ENCODE data around the gene ARID5B. TPM values are rescaled to one million over a fixed set of nuclear protein-coding genes. Genes with fewer than 3 reads are reported as not detected.

The ARID5B gene
- total and polyA plus RNA-seq, 2 donors (not counting 3 experiments of a cell fraction or from before 2014, with no cell fraction given) = 5.6 to 8.9 TPM

GRCh38 chr10:61941202-61941681 is 39.7 kb downstream of the ARID5B start:
- no peak for DNase-seq (ENCODE audit: low read depth, low spot score)
- no peak for TF ChIP-seq EZH2 (IDR thresholded peaks at IDR 0.05; ENCODE audit: borderline replicate concordance, low read depth, low read length, severe bottlenecking)
- TF ChIP-seq MYC (IDR thresholded peaks at IDR 0.05; ENCODE audit: low read depth, low read length) = no peak
- TF ChIP-seq MAX (IDR thresholded peaks at IDR 0.05; ENCODE audit: insufficient read depth, insufficient read length) = no peak
- TF ChIP-seq GATA2 (IDR thresholded peaks at IDR 0.05; ENCODE audit: insufficient read depth, insufficient read length, low read depth, low read length) = no peak
- TF ChIP-seq JUN (IDR thresholded peaks at IDR 0.05; ENCODE audit: borderline replicate concordance, insufficient read depth, insufficient read length, low read depth) = no peak
- no peak for TF ChIP-seq POLR2A (IDR thresholded peaks at IDR 0.05; ENCODE audit: low read depth, low read length)
- no peak for TF ChIP-seq FOS (IDR thresholded peaks at IDR 0.05; ENCODE audit: borderline replicate concordance, insufficient read depth, low read length)
- no peak for TF ChIP-seq CTCF (IDR thresholded peaks at IDR 0.05; ENCODE audit: extremely low read depth in 1 of 2, insufficient read depth in 1 of 2, low read depth in 1 of 2, low read length in 2 of 2)
- TF ChIP-seq POLR2AphosphoS5 (IDR thresholded peaks at IDR 0.05; ENCODE audit: insufficient read depth, low read depth, low read length) = no peak
- Histone ChIP-seq H3K27me3 (ENCODE audit: control insufficient read depth in 2 of 2, insufficient read depth in 2 of 2, low read length in 2 of 2) (no peaks in the 10 kb centered on the region), H3K4me1 (ENCODE audit: control insufficient read depth, extremely low read depth, insufficient read depth, low read length) (peaks cover 50% of the 10 kb centered on the region), H3K36me3 (ENCODE audit: control insufficient read depth in 2 of 2, extremely low read depth in 1 of 2, insufficient read depth in 2 of 2, low read length in 2 of 2) (no peaks in the 10 kb centered on the region), H3K9me1 (replicated peaks; ENCODE audit: control insufficient read depth, extremely low read depth, insufficient read depth, low read length) (no peaks in the 10 kb centered on the region), H3K4me2 (ENCODE audit: insufficient read depth, low read length) (no peak overlapping the region), H3K9me3 (replicated peaks; ENCODE audit: control insufficient read depth, insufficient read depth, low read length) (no peaks in the 10 kb centered on the region), H4K20me1 (replicated peaks; ENCODE audit: control insufficient read depth, extremely low read depth, insufficient read depth, low read length) (no peaks in the 10 kb centered on the region), H3K27ac (ENCODE audit: insufficient read depth, low read depth, low read length) (no peak overlapping the region), H3K79me2 (ENCODE audit: control insufficient read depth, insufficient read depth, low read length) (no peaks in the 10 kb centered on the region), H3K9ac (replicated peaks; ENCODE audit: extremely low read depth, insufficient read depth, low read length) (no peak overlapping the region), H3K4me3 (replicated peaks in 1 of 3; ENCODE audit: insufficient read depth in 1 of 3, low read depth in 1 of 3, low read length in 3 of 3) (no peak overlapping the region), H2AFZ (ENCODE audit: low read depth, low read length) (no peak overlapping the region)
- BruUV-seq (replicated peaks) = no TSS peak
- intact Hi-C loops (cut with micrococcal nuclease) = loop anchor here (5.0 kb wide), 1 partner anchor 231 kb away; no protein-coding TSS in a partner anchor
- dilution Hi-C loops (cut with MboI; ENCODE audit: extremely low pct_ligation_motif_present, low sequenced_read_pairs) = no loop called here
- CTCF ChIA-PET = no interaction called here
- POLR2A ChIA-PET = no interaction called here
- FAIRE-seq = no peak

Measured in endothelial cell of umbilical vein (primary cell).